K562 (cell line): ENCODE results near the gene OR51B5. TPM values are rescaled to one million over a fixed set of nuclear protein-coding genes. Genes with fewer than 3 reads are reported as not detected.

Experiments
- ATAC-seq: fragments of 200-7000 bp; cut with Tn5 transposase; 3 replicates; pipeline ENCODE4 v1.9.1; 2020; ENCODE audit warnings: moderate library complexity
- BruUV-seq: library from RNA; stranded (reverse); fragments of 400-500 nt; replicated peaks from 2 replicates; lab custom pipeline; 2021; lab: Mats Ljungman, UMichigan
- CTCF ChIA-PET: fragments of 300-600 bp; formaldehyde crosslinking; extraction: SDS; loops from one replicate; lab custom pipeline; 2021; ENCODE audit warnings: low intra/inter-chr PET ratio; lab: Yijun Ruan, JAX
- POLR2A ChIA-PET: fragments of 300-600, 350-650 bp; sonication (Branson Sonifier 250); formaldehyde crosslinking; extraction: SDS; loops from one replicate; lab custom pipeline; 2021; ENCODE audit warnings: antibody characterized with exemption, inconsistent platforms; lab: Yijun Ruan, JAX
- DNase-seq, 4 experiments: peaks; one replicate each; pipeline versions ENCODE4 v3.0.0 to v3.0.0-alpha.2; 2011 to 2018; ENCODE audit warnings: low spot score in 3 of 4, mixed read lengths in 3 of 4; ENCODE audit errors: extremely low read depth in 1 of 4
- FAIRE-seq: peaks from 2 replicates; lab custom pipeline; 2011; peaks lifted over from hg19 to GRCh38; lab: Jason Lieb, UNC
- H2AFZ ChIP-seq: 2 replicates; pipeline ENCODE4 v1.6.0; 2011; ENCODE audit warnings: low read depth, low read length, control low read depth, inconsistent platforms
- H3K27ac ChIP-seq: fragments of 200-600 bp; 3 replicates; pipeline ENCODE4 v1.8.0; 2011; ENCODE audit warnings: low read depth, mild to moderate bottlenecking, control low read depth, inconsistent platforms, low read length, moderate library complexity, mixed read lengths; ENCODE audit errors: extremely low read depth
- H3K27me3 ChIP-seq, 2 experiments: fragments of 300-600 bp in 1 of 2; 2 replicates in 1 of 2; 3 replicates in 1 of 2; pipeline versions ENCODE4 v1.6.0 to v1.8.0; 2011; ENCODE audit warnings: inconsistent platforms in 2 of 2, low read length in 2 of 2, mild to moderate bottlenecking in 1 of 2, mixed read lengths in 1 of 2, moderate library complexity in 1 of 2; ENCODE audit not compliant: control insufficient read depth in 2 of 2, insufficient read depth in 2 of 2
- H3K36me3 ChIP-seq: fragments of 300-600 bp; 3 replicates; pipeline ENCODE4 v1.8.0; 2011; ENCODE audit warnings: mild to moderate bottlenecking, low read length, inconsistent platforms; ENCODE audit not compliant: control insufficient read depth, insufficient read depth
- H3K4me1 ChIP-seq, 2 experiments: fragments of 200-600 bp in 1 of 2; replicated peaks in 1 of 2; 2 replicates in 1 of 2; 3 replicates in 1 of 2; pipeline versions ENCODE4 v1.5.1 to v1.8.0; 2011; ENCODE audit warnings: inconsistent platforms in 2 of 2, low read length in 2 of 2, mild to moderate bottlenecking in 1 of 2, mixed read lengths in 1 of 2, moderate library complexity in 1 of 2; ENCODE audit not compliant: control insufficient read depth in 2 of 2, insufficient read depth in 2 of 2
- H3K4me2 ChIP-seq: 2 replicates; pipeline ENCODE4 v1.6.1; 2011; ENCODE audit warnings: low read length, control low read depth, inconsistent platforms, mixed read lengths; ENCODE audit not compliant: insufficient read depth
- H3K4me3 ChIP-seq: fragments of 200-600 bp; sonication (generic), shearing (Covaris generic); 2 replicates; pipeline ENCODE4 v1.5.1; 2016; ENCODE audit warnings: control low read depth, inconsistent platforms
- H3K79me2 ChIP-seq: fragments of 200-600 bp; 3 replicates; pipeline ENCODE4 v1.8.0; 2011; ENCODE audit warnings: low read length, inconsistent platforms; ENCODE audit not compliant: control insufficient read depth, insufficient read depth
- H3K9ac ChIP-seq, 2 experiments: 2 replicates each; pipeline versions ENCODE4 v1.6.0 to v1.6.1; 2011; ENCODE audit warnings: low read depth in 2 of 2, low read length in 2 of 2, control low read depth in 1 of 2, inconsistent platforms in 1 of 2, mild to moderate bottlenecking in 1 of 2, mixed read lengths in 1 of 2; ENCODE audit not compliant: insufficient read depth in 1 of 2
- H3K9me1 ChIP-seq: one replicate; pipeline ENCODE4 v1.6.0; 2011; ENCODE audit warnings: inconsistent platforms, mild to moderate bottlenecking, low read length, moderate library complexity; ENCODE audit not compliant: control insufficient read depth, insufficient read depth
- H3K9me3 ChIP-seq: replicated peaks from 2 replicates; pipeline ENCODE4 v1.5.1; 2011; ENCODE audit warnings: low read depth, low read length, inconsistent platforms; ENCODE audit not compliant: control insufficient read depth, insufficient read depth
- H4K20me1 ChIP-seq: replicated peaks from 2 replicates; pipeline ENCODE4 v1.6.1; 2011; ENCODE audit warnings: low read length, inconsistent platforms, mixed read lengths; ENCODE audit not compliant: control insufficient read depth, insufficient read depth
- BMI1 ChIP-seq: fragments of 150-350 bp; IDR thresholded peaks from 2 replicates; pipeline ENCODE4 v1.6.1; 2014; ENCODE audit warnings: low read length
- CBFA2T3 ChIP-seq: fragments of 450-650 bp; IDR thresholded peaks from 2 replicates; pipeline ENCODE4 v1.6.1; 2017
- DMBX1 ChIP-seq: fragments of 250-450 bp; sonication (Bioruptor Pico); IDR thresholded peaks from 2 replicates; pipeline ENCODE4 v1.8.0; 2022; ENCODE audit warnings: inconsistent platforms, mild to moderate bottlenecking, moderate library complexity, borderline replicate concordance
- DPF2 ChIP-seq: fragments of 450-650 bp; IDR thresholded peaks from 2 replicates; pipeline ENCODE4 v1.6.1; 2016
- EWSR1 ChIP-seq: fragments of 450-650 bp; IDR thresholded peaks from 2 replicates; pipeline ENCODE4 v1.6.1; 2018; ENCODE audit warnings: borderline replicate concordance, mild to moderate bottlenecking, low read depth, moderate library complexity; ENCODE audit not compliant: partially characterized antibody
- KLF16 ChIP-seq: IDR thresholded peaks from 2 replicates; pipeline ENCODE4 v1.6.1; 2016; ENCODE audit warnings: antibody characterized with exemption
- PHF20 ChIP-seq: fragments of 450-650 bp; IDR thresholded peaks from 2 replicates; pipeline ENCODE4 v1.6.1; 2018; ENCODE audit not compliant: partially characterized antibody
- PML ChIP-seq: IDR thresholded peaks from 2 replicates; pipeline ENCODE4 v1.6.1; 2012; ENCODE audit warnings: low read length, inconsistent platforms
- RBM25 ChIP-seq: fragments of 200-400 bp; formaldehyde crosslinking; IDR thresholded peaks from 2 replicates; pipeline ENCODE4 v1.6.1; 2018; ENCODE audit warnings: low read length, low read depth, moderate library complexity; ENCODE audit not compliant: severe bottlenecking
- RCOR1 ChIP-seq, 2 experiments: IDR thresholded peaks; 2 replicates each; pipeline ENCODE4 v1.6.1; 2012; ENCODE audit warnings: low read depth in 2 of 2, low read length in 2 of 2, borderline replicate concordance in 1 of 2, improper control_type of control experiment in 1 of 2
- SMARCE1 ChIP-seq: fragments of 450-650 bp; IDR thresholded peaks from 2 replicates; pipeline ENCODE4 v1.7.1; 2016; ENCODE audit warnings: mild to moderate bottlenecking
- TAL1 ChIP-seq: fragments of 450-650 bp; IDR thresholded peaks from 2 replicates; pipeline ENCODE4 v1.6.1; 2016; ENCODE audit warnings: mild to moderate bottlenecking
- ZEB2 ChIP-seq: fragments of 450-650 bp; IDR thresholded peaks from 2 replicates; pipeline ENCODE4 v1.6.1; 2016
- ZNF384 ChIP-seq: IDR thresholded peaks from 2 replicates; pipeline ENCODE4 v1.6.1; 2012; ENCODE audit warnings: low read depth, low read length, improper control_type of control experiment
- ZNF75A ChIP-seq: fragments of 450-650 bp; formaldehyde crosslinking; IDR thresholded peaks from 2 replicates; pipeline ENCODE4 v1.4.0; 2020; ENCODE audit warnings: mild to moderate bottlenecking
- ZNF764 ChIP-seq: fragments of 250-450 bp; sonication (Bioruptor Pico); IDR thresholded peaks from 2 replicates; pipeline ENCODE4 v1.4.0; 2020; ENCODE audit warnings: low read depth, mild to moderate bottlenecking, moderate library complexity
- WGBS: fragments of 100-300 bp; shearing (Covaris generic); methylation state at CpG from one replicate; pipeline ENCODE4 v1.1.6; 2016; ENCODE audit warnings: low coverage, mixed read lengths; ENCODE audit not compliant: insufficient coverage; ENCODE audit errors: missing lambda C conversion rate; 5-methylcytosine and 5-hydroxymethylcytosine counted together
- in situ Hi-C: fragments of 300-500 bp; cut with MboI; formaldehyde crosslinking; loops from 4 replicates; pipeline ENCODE4 v1.15.0; 2018; ENCODE audit warnings: inconsistent platforms, mixed read lengths
- intact Hi-C: fragments of 100-400 bp; cut with micrococcal nuclease; formaldehyde crosslinking; loops from 2 replicates; pipeline ENCODE4 v1.14.2; 2022
- polyA plus RNA-seq, 8 experiments: library from polyadenylated mRNA; depleted of rRNA in 4 of 8; stranded (reverse) in 5 of 8; unstranded in 3 of 8; fragments of >200 nt; fragmentation: Nextera tagmentation in 2 of 8; fragmentation: Illumina TruSeq in 1 of 8; extraction: Ambion mirVana in 2 of 8; extraction: Trizol in 1 of 8; gene quantifications; 2 replicates each; pipeline versions ENCODE4 v1.2.1 to v1.2.3, GENCODE V29; 2011 to 2014; ENCODE audit warnings: inconsistent platforms in 1 of 8, missing spikeins in 1 of 8
- total RNA-seq, 7 experiments: library from RNA; depleted of rRNA in 6 of 7; stranded (reverse); fragments of >200 nt in 6 of 7; fragmentation: Illumina TruSeq in 2 of 7; extraction: Trizol in 2 of 7; gene quantifications; 2 replicates each; pipeline versions ENCODE4 v1.2.1 to v1.2.3, GENCODE V29; 2011 to 2021; ENCODE audit warnings: low replicate concordance in 1 of 7
- TF ChIP-seq, protein P1 (sequence below): fragments of 200-400 bp; formaldehyde crosslinking; IDR thresholded peaks from 2 replicates; pipeline ENCODE4 v1.6.1; 2017; ENCODE audit warnings: mild to moderate bottlenecking, low read depth, low read length, moderate library complexity
- TF ChIP-seq, protein P2 (sequence below), 2 experiments: IDR thresholded peaks; 2 replicates each; pipeline ENCODE4 v1.6.1; 2011; ENCODE audit warnings: borderline replicate concordance in 1 of 2, control low read depth in 1 of 2, low read depth in 1 of 2, low read length in 1 of 2, mild to moderate bottlenecking in 1 of 2, mixed read lengths in 1 of 2, moderate library complexity in 1 of 2; ENCODE audit not compliant: insufficient read depth in 1 of 2, insufficient read length in 1 of 2, poor library complexity in 1 of 2, severe bottlenecking in 1 of 2; ENCODE audit errors: extremely low read depth in 1 of 2
- TF ChIP-seq, protein P3 (sequence below): fragments of 250-450 bp; sonication (Bioruptor Pico); IDR thresholded peaks from 2 replicates; pipeline ENCODE4 v1.5.0; 2021; ENCODE audit warnings: mild to moderate bottlenecking, borderline replicate concordance

The OR51B5 gene
- total and polyA plus RNA-seq, 9 of the 15 experiments (the other 6 are each of a cell fraction or from before 2014, with no cell fraction given) = 81.2 to 176 (median 113) TPM

DNA sequence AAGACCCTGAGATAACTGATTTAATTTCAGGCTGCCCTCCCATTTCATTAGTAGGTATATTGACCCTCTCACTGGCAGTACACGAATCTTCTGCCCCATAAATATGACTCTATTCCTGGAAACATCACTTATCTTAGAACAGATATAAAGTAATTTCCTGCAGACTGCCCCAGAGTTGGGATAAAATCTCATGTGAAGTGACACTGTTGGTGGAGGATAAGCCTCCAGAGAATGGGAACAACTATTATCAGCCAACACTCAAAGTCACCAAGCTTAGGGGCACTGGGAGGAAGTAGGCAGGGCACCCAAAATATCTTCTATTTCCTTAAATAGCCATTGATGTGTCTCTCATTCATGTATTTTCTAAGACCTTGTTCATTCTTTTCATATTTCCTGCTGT lies 8.2 kb downstream of the OR51B5 start (continued):
- TF ChIP-seq ZNF75A (CRISPR knock-in tag) = no peak
- TF ChIP-seq TAL1 = peak; percentile 41
- peak in 1 of 2 experiments; percentile 32; a peak in 1 of 4 replicates for TF ChIP-seq RCOR1 (IDR thresholded peaks at IDR 0.05; ENCODE audit: borderline replicate concordance in 1 of 2, low read depth in 2 of 2, low read length in 2 of 2)
- TF ChIP-seq KLF16 = peak; percentile 41; the same call in 1 of the 2 replicates
- TF ChIP-seq DPF2 = peak; percentile 47; the same call in 1 of the 2 replicates
- peak; percentile 77 for TF ChIP-seq CBFA2T3
- no peak for TF ChIP-seq PHF20
- TF ChIP-seq, protein P1, sequence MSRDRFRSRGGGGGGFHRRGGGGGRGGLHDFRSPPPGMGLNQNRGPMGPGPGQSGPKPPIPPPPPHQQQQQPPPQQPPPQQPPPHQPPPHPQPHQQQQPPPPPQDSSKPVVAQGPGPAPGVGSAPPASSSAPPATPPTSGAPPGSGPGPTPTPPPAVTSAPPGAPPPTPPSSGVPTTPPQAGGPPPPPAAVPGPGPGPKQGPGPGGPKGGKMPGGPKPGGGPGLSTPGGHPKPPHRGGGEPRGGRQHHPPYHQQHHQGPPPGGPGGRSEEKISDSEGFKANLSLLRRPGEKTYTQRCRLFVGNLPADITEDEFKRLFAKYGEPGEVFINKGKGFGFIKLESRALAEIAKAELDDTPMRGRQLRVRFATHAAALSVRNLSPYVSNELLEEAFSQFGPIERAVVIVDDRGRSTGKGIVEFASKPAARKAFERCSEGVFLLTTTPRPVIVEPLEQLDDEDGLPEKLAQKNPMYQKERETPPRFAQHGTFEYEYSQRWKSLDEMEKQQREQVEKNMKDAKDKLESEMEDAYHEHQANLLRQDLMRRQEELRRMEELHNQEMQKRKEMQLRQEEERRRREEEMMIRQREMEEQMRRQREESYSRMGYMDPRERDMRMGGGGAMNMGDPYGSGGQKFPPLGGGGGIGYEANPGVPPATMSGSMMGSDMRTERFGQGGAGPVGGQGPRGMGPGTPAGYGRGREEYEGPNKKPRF = no peak
- TF ChIP-seq ZNF764 = no peak
- TF ChIP-seq SMARCE1 = 0 out of 2 replicates have a peak, but pooled peaks have one; percentile 25
- TF ChIP-seq, all 486 proteins: peak for 23

DNA sequence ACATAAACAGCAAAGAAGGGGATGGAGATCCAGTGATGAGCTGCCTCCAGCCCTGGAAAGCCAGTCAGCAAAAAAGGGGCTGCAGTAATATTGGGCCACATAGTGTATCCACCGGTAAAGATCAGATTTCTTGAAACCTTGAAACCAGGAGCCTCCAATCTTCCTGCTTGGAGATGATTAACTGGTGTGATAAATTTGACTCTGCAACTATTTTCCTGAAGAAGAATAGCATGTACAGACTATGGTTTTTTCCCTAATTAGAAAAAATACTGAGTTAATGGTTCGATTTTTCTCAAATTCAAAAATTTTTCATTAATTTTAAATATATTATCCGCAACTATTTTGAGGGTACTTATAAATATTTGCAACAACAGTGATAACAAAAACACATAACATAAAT lies 19.1 kb downstream of the OR51B5 start, which contains the start of gene OR51B2:
OR51B2 (minus strand) TSS at position 101 of the 400 bp plus-strand sequence; CDS start at position 101, 0 bp downstream.
- 92% methylated on average over 3 of the region's 3 CpGs for WGBS
- Histone ChIP-seq H3K79me2 (no peaks in the 10 kb centered on the region), H3K27me3 (no peaks in the 10 kb centered on the region), H3K4me1 (no peaks in the 10 kb centered on the region), H3K9me1 (no peaks in the 10 kb centered on the region), H3K4me3 (no peak within 1 kb of the TSS), H4K20me1 (no peaks in the 10 kb centered on the region), H3K9me3 (no peaks in the 10 kb centered on the region), H3K4me2 (no peak within 1 kb of the TSS), H3K9ac (no peak within 1 kb of the TSS), H3K27ac (no peak within 1 kb of the TSS), H3K36me3 (peaks cover 69% of the 10 kb centered on the region), H2AFZ (no peak within 1 kb of the TSS)
- in situ Hi-C loops (no loop called here), intact Hi-C loops (no loop called here)
- DNase-seq = no peak
- BruUV-seq = no TSS peak
- CTCF ChIA-PET = no interaction called here
- no peak for ATAC-seq
- FAIRE-seq = no peak
- POLR2A ChIA-PET = no interaction called here
- no peak for TF ChIP-seq BMI1
- TF ChIP-seq EWSR1 = no peak
- TF ChIP-seq, protein P2, sequence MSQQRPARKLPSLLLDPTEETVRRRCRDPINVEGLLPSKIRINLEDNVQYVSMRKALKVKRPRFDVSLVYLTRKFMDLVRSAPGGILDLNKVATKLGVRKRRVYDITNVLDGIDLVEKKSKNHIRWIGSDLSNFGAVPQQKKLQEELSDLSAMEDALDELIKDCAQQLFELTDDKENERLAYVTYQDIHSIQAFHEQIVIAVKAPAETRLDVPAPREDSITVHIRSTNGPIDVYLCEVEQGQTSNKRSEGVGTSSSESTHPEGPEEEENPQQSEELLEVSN (IDR thresholded peaks at IDR 0.05; ENCODE audit: borderline replicate concordance in 1 of 2, extremely low read depth in 1 of 2, insufficient read depth in 1 of 2, insufficient read length in 1 of 2, low read depth in 1 of 2, low read length in 1 of 2, poor library complexity in 1 of 2, severe bottlenecking in 1 of 2) = no peak
- TF ChIP-seq, protein P3, sequence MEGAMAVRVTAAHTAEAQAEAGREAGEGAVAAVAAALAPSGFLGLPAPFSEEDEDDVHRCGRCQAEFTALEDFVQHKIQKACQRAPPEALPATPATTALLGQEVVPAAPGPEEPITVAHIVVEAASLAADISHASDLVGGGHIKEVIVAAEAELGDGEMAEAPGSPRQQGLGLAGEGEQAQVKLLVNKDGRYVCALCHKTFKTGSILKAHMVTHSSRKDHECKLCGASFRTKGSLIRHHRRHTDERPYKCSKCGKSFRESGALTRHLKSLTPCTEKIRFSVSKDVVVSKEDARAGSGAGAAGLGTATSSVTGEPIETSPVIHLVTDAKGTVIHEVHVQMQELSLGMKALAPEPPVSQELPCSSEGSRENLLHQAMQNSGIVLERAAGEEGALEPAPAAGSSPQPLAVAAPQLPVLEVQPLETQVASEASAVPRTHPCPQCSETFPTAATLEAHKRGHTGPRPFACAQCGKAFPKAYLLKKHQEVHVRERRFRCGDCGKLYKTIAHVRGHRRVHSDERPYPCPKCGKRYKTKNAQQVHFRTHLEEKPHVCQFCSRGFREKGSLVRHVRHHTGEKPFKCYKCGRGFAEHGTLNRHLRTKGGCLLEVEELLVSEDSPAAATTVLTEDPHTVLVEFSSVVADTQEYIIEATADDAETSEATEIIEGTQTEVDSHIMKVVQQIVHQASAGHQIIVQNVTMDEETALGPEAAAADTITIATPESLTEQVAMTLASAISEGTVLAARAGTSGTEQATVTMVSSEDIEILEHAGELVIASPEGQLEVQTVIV (CRISPR knock-in tag) = no peak
- TF ChIP-seq ZNF384 = no peak
- no peak for TF ChIP-seq ZEB2
- TF ChIP-seq DMBX1 = no peak
- TF ChIP-seq RBM25 = no peak
- no peak for TF ChIP-seq PML
